Lower lobe of right lung (tissue), 2 donors: ENCODE data around the gene TCN2. TPM values are rescaled to one million over a fixed set of nuclear protein-coding genes. Genes with fewer than 3 reads are reported as not detected.
"Not testable (repeated sequence)": the region's sequence is repeated elsewhere in the genome, so short reads cannot be mapped to it uniquely, and the experiment has no call there.

Source experiments
- ATAC-seq, 2 donors: fragments of 200-7000 bp; cut with Tn5 transposase; one replicate each; pipeline ENCODE4 v1.9.1; 2020 to 2022; ENCODE audit warnings: mild to moderate bottlenecking in 2 of 2, moderate library complexity in 2 of 2
- DNase-seq: peaks from one replicate; pipeline ENCODE4 v3.0.0-alpha.2; 2020
- H3K27ac ChIP-seq: fragments of 200-600 bp; one replicate; pipeline ENCODE4 v1.8.0; 2022
- H3K27me3 ChIP-seq: fragments of 200-600 bp; one replicate; pipeline ENCODE4 v1.8.0; 2022; ENCODE audit warnings: low read depth
- H3K36me3 ChIP-seq: fragments of 200-600 bp; one replicate; pipeline ENCODE4 v1.8.0; 2022; ENCODE audit warnings: mild to moderate bottlenecking
- H3K4me1 ChIP-seq: fragments of 200-600 bp; one replicate; pipeline ENCODE4 v1.8.0; 2022
- H3K4me3 ChIP-seq: fragments of 200-600 bp; one replicate; pipeline ENCODE4 v1.8.0; 2022; ENCODE audit warnings: mild to moderate bottlenecking
- H3K9me3 ChIP-seq: fragments of 200-600 bp; one replicate; pipeline ENCODE4 v1.8.0; 2022
- CTCF ChIP-seq: fragments of 200-600 bp; IDR thresholded peaks from one replicate; pipeline ENCODE4 v1.8.0; 2022; ENCODE audit warnings: antibody characterized with exemption, mild to moderate bottlenecking
- intact Hi-C: fragments of 100-400 bp; cut with DNase I; formaldehyde crosslinking; loops from one replicate; pipeline ENCODE4 v1.11.0; 2022
- long read RNA-seq: library from polyadenylated mRNA; unstranded; transcript quantifications from one replicate; pipeline ENCODE4 v2.0.0, GENCODE V29; 2021
- total RNA-seq: library from RNA; stranded (reverse); fragmentation: NEBNext Ultra II Directional; extraction: Animal tissue kit (Norgen Biotek cat#: 25700); gene quantifications from one replicate; pipeline ENCODE4 v1.2.1, GENCODE V29; 2021
- donor health status: DM: no; HTN: yes; CAD: no; lungs with severe emphysema.

Gene TCN2
- 44.2 TPM for total RNA-seq
- long read RNA-seq, transcript TCN2-201 (9 exons, 2,535 nt), result major isoform, 60 of 95 reads
- long read RNA-seq, partial matches to known transcripts, result 21 of 95 reads
- long read RNA-seq, other reads (novel, unspliced or antisense), result 11 of 95 reads

GRCh38 chr22:30606455-30607299, at the start of gene TCN2:
TCN2 (plus strand) TSS chr22:30607174; CDS start chr22:30607332, 158 bp downstream.
- H3K27ac ChIP-seq, result peak within 1 kb of the TSS; percentile 86

GRCh38 chr22:30557243-30557642, 49.7 kb upstream of the TCN2 start:
- Histone ChIP-seq H3K4me3 (no peak overlapping the region), H3K4me1 (no peaks in the 10 kb centered on the region), H3K9me3 (no peaks in the 10 kb centered on the region), H3K27ac (no peak overlapping the region), H3K27me3 (no peaks in the 10 kb centered on the region), H3K36me3 (no peaks in the 10 kb centered on the region)
- no peak for DNase-seq
- no peak for ATAC-seq
- TF ChIP-seq CTCF, result no peak
- intact Hi-C loops, result no loop called here

More at GRCh38 chr22:30606455-30607299, at the start of gene TCN2:
- H3K9me3 ChIP-seq, result no peaks in the 10 kb centered on the region
- peaks cover 11% of the 10 kb centered on the region for H3K36me3 ChIP-seq
- H3K4me3 ChIP-seq, result peak within 1 kb of the TSS; percentile 79
- H3K27me3 ChIP-seq, result no peaks in the 10 kb centered on the region
- peaks cover 43% of the 10 kb centered on the region for H3K4me1 ChIP-seq
- ATAC-seq (peak; percentile 76 to 78), DNase-seq (peak; percentile 80)
- TF ChIP-seq CTCF, result no peak
- intact Hi-C loops, result no loop called here

DNA sequence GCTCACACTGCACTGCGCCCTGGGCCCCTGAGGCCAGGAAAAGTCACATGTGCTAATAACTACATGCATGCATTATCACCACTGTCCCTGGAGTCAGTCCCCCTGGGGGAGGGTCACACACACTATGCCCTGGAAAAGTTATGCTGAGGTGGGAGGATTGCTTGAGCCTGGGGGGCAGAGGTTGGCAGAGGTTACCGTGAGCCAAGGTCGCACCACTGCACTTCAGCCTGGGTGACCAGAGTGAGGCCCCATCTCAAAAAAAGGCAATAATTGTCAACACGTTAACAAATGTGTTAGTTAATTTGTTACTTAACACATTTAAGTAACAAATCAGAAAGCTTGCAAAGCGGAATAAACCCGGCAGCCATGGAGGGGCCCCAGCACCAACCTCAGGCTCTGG, 47.1 kb upstream of the TCN2 start:
- no peaks in the 10 kb centered on the region for H3K36me3 ChIP-seq
- H3K4me3 ChIP-seq, result no peak overlapping the region
- no peaks in the 10 kb centered on the region for H3K27me3 ChIP-seq
- H3K4me1 ChIP-seq, result no peaks in the 10 kb centered on the region
- H3K9me3 ChIP-seq, result no peaks in the 10 kb centered on the region
- ATAC-seq (no peak), DNase-seq (no peak)
- TF ChIP-seq CTCF, result no peak
- H3K27ac ChIP-seq, result no peak overlapping the region
- intact Hi-C loops, result no loop called here

GRCh38 chr22:30560643-30561202, 46.3 kb upstream of the TCN2 start:
- H3K36me3 ChIP-seq, ATAC-seq, H3K4me3 ChIP-seq, H3K4me1 ChIP-seq, H3K27ac ChIP-seq, DNase-seq, H3K27me3 ChIP-seq, H3K9me3 ChIP-seq, intact Hi-C loops: not testable (repeated sequence)

DNA sequence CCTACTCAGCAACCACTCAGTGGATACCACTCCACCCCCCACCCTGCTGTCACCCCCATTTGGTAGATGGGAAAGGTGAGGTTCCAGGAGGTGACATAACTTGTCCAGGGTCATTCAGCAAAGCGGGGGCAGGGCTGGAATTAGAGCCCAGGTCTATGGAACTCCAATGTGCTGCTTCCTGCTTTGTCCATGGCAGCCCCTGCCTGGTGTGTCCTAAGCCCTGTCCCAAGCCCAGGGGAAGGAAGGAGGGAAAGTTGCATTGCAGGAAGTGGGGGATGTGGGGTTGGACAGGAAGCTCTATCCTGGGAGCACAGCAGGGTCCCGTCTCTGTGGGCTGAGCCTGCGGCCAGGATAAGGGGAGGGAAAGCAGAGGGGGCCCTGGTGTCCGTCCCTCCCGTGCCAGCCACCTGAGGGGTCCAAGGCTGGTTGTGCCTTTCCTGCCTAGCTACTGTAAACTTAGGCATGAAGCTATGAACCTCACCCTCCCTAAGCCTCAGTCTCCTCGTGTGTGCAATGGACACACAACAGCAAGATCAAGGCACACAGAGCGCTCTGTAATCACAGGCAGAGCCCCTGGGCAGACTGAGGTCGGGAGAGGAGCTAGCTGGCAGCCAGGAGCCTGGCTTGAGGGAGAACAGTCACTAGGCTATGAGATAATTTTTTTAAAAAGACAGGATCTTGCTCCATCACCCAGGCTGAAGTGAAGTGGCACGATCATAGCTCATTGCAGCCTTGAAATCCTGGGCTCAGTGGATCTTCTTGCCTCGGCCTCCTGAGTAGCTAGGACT, 45.4 kb upstream of the TCN2 start:
- no peaks in the 10 kb centered on the region for H3K36me3 ChIP-seq
- H3K4me3 ChIP-seq, result no peak overlapping the region
- ATAC-seq, result no peak
- no peaks in the 10 kb centered on the region for H3K9me3 ChIP-seq
- no peaks in the 10 kb centered on the region for H3K4me1 ChIP-seq
- intact Hi-C loops, result no loop called here
- H3K27ac ChIP-seq, result no peak overlapping the region
- H3K27me3 ChIP-seq, result no peaks in the 10 kb centered on the region
- DNase-seq, result no peak
- TF ChIP-seq CTCF, result no peak
